NOMO-1 treated with DMSO at 0.1 percent for 48 hours (cell line): ENCODE results near the gene CKB.

Source experiments
- DNase-seq: peaks from one replicate; lab custom pipeline; 2025; ENCODE audit not compliant: unreplicated experiment; lab: John Stamatoyannopoulos, UW

Gene CKB

GRCh38 chr14:103539056-103539825 lies 16.6 kb upstream of the CKB start:
- DNase-seq, result no peak

GRCh38 chr14:103538291-103539055 lies 15.8 kb upstream of the CKB start:
- no peak for DNase-seq

GRCh38 chr14:103537175-103537990 lies 14.8 kb upstream of the CKB start:
- DNase-seq, result no peak

- no peak for DNase-seq
Observed at GRCh38 chr14:103536693-103537092, 14.1 kb upstream of the CKB start.

- no peak for DNase-seq
Observed at GRCh38 chr14:103535891-103536565, 13.4 kb upstream of the CKB start.

- DNase-seq, result no peak
Observed at GRCh38 chr14:103535081-103535890, 12.7 kb upstream of the CKB start.

- DNase-seq, result no peak
Observed at GRCh38 chr14:103534576-103535061, 12.0 kb upstream of the CKB start.

GRCh38 chr14:103533999-103534575 lies 11.5 kb upstream of the CKB start:
- no peak for DNase-seq

- no peak for DNase-seq
Observed at GRCh38 chr14:103533137-103533998, 10.7 kb upstream of the CKB start.

- DNase-seq, result no peak
Observed at GRCh38 chr14:103532216-103533136, 9.8 kb upstream of the CKB start.

GRCh38 chr14:103531421-103532215 lies 9.0 kb upstream of the CKB start:
- no peak for DNase-seq

- DNase-seq, result no peak
Observed at GRCh38 chr14:103530831-103531230, 8.2 kb upstream of the CKB start.

- DNase-seq, result no peak
Observed at GRCh38 chr14:103530390-103530789, 7.8 kb upstream of the CKB start.

GRCh38 chr14:103529383-103530365 lies 7.0 kb upstream of the CKB start:
- no peak for DNase-seq

GRCh38 chr14:103528587-103529382 lies 6.2 kb upstream of the CKB start, which contains the start of gene TRMT61A:
TSS of gene TRMT61A (plus strand) at chr14:103529196. CDS start at chr14:103529979, 783 bp downstream.
- peak; percentile 49 for DNase-seq
